ENCODE data around the gene C12orf54. TPM values are rescaled to one million over a fixed set of nuclear protein-coding genes. Genes with fewer than 3 reads are reported as not detected.
A peak's percentile ranks its signal among the peaks of the same experiment; 100 is the strongest.

The C12orf54 gene
- total and polyA plus RNA-seq, 2 of the 8 experiments (the other 6 are each of a cell fraction or from before 2014, with no cell fraction given) = not detected

DNA sequence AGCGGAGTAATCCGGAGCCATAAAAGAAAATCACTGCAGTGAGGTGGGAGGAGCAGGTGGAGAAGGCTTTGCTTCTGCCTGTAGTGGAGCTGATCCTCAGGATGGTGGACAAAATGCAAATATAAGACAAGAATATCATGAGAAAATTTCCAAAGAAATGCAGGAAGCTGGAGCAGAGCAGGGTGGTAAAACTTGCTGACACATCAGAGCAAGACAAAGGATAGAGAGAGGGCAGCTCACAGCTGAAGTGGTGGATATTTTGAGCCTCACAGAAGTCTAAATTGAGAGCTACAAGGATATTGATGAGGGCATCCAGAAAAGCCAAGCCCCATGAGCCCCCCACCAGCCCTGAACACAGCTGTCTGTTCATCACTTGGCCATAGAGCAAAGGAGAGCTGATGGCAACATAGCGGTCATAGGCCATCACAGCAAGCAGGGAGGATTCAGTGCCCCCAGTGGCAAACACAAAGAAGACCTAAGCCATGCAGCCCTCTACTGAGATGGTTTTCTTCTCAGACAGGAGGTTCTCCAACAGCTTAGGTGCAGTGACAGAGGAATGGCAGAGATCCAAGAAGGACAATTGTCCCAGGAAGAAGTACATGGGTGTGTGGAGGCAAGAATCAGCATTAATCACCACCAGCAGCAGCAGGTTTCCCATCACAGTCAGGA is 40.0 kb upstream of the C12orf54 start:
- peaks cover 0 to 4% of the 10 kb centered on the region in 2 experiments; a peak in 1 of 4 replicates for H3K9me3 ChIP-seq (ENCODE audit: insufficient read depth in 2 of 2, low read depth in 1 of 2, low read length in 1 of 2)
- no peak overlapping the region for H3K27ac ChIP-seq (ENCODE audit: low read depth, low read length)
- no peaks in the 10 kb centered on the region for H3K27me3 ChIP-seq (replicated peaks in 1 of 4; ENCODE audit: control insufficient read depth in 3 of 4, extremely low read depth in 1 of 4, insufficient read depth in 3 of 4, low read length in 3 of 4)
- no peaks in the 10 kb centered on the region for H4K20me1 ChIP-seq (replicated peaks in 1 of 2; ENCODE audit: control insufficient read depth in 1 of 2, insufficient read depth in 2 of 2, low read length in 2 of 2)
- H3K79me1 ChIP-seq (ENCODE audit: low read depth, low read length) = no peaks in the 10 kb centered on the region
- no peaks in the 10 kb centered on the region for H3K79me2 ChIP-seq (ENCODE audit: control insufficient read depth in 1 of 2, insufficient read depth in 2 of 2, low read length in 2 of 2)
- H2AFZ ChIP-seq (ENCODE audit: low read length) = 0 out of 2 replicates have a peak overlapping the region, but pooled peaks have one; percentile 72
- no peak overlapping the region for H3K18ac ChIP-seq (ENCODE audit: extremely low read depth, low read length)
- H4K5ac ChIP-seq (ENCODE audit: insufficient read length, low read depth, low read length) = no peak overlapping the region
- WGBS, 2 experiments (ENCODE audit: extremely low coverage in 1 of 2, insufficient coverage in 1 of 2, insufficient read length in 1 of 2, insufficient replicate concordance in 2 of 2, low coverage in 1 of 2, low lambda C conversion rate in 2 of 2, missing lambda C conversion rate in 1 of 2) = 79% methylated on average over 3 of the region's 3 CpGs; no CpG with 5 or more reads in 1 of the 2 experiments
- TF ChIP-seq ZNF274 (IDR thresholded peaks at IDR 0.05; ENCODE audit: borderline replicate concordance, extremely low read depth, low read length) (no peak), KDM4A (IDR thresholded peaks at IDR 0.05; ENCODE audit: low read depth, low read length, severe bottlenecking) (no peak), CHD2 (IDR thresholded peaks at IDR 0.05; ENCODE audit: low read length) (no peak), RAD21 (IDR thresholded peaks at IDR 0.05 in 1 of 2, conservative IDR thresholded peaks at IDR 0.05 in 1 of 2; ENCODE audit: low read depth in 2 of 2, low read length in 2 of 2) (peak in 1 of 2 experiments; percentile 14; a peak in 2 of 4 replicates), BCL11A (IDR thresholded peaks at IDR 0.05; ENCODE audit: low read depth in 2 of 2, low read length in 2 of 2) (no peak)
- TF ChIP-seq, protein P1, sequence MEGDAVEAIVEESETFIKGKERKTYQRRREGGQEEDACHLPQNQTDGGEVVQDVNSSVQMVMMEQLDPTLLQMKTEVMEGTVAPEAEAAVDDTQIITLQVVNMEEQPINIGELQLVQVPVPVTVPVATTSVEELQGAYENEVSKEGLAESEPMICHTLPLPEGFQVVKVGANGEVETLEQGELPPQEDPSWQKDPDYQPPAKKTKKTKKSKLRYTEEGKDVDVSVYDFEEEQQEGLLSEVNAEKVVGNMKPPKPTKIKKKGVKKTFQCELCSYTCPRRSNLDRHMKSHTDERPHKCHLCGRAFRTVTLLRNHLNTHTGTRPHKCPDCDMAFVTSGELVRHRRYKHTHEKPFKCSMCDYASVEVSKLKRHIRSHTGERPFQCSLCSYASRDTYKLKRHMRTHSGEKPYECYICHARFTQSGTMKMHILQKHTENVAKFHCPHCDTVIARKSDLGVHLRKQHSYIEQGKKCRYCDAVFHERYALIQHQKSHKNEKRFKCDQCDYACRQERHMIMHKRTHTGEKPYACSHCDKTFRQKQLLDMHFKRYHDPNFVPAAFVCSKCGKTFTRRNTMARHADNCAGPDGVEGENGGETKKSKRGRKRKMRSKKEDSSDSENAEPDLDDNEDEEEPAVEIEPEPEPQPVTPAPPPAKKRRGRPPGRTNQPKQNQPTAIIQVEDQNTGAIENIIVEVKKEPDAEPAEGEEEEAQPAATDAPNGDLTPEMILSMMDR (IDR thresholded peaks at IDR 0.05; ENCODE audit: control extremely low read depth in 1 of 3, insufficient read depth in 1 of 3, low read depth in 1 of 3, low read length in 3 of 3) = peak; percentile 35 to 44 (median 37)
- no peak overlapping the region for H3K4me2 ChIP-seq (ENCODE audit: insufficient read depth in 1 of 2, low read depth in 2 of 2, low read length in 2 of 2)
- FAIRE-seq (no peak), DNase-seq (ENCODE audit: low read depth in 1 of 2, low spot score in 2 of 2) (no peak)
- H3K23ac ChIP-seq (ENCODE audit: insufficient read length) = no peak overlapping the region
- no peak overlapping the region for H2BK5ac ChIP-seq (ENCODE audit: low read depth, low read length)
- H3K23me2 ChIP-seq (ENCODE audit: low read depth, low read length) = no peaks in the 10 kb centered on the region
- H2BK120ac ChIP-seq (replicated peaks; ENCODE audit: low read depth, low read length) = no peak overlapping the region
- POLR2A ChIA-PET (ENCODE audit: partially characterized antibody) = no interaction called here
- H3K36me3 ChIP-seq (ENCODE audit: control insufficient read depth in 2 of 4, insufficient read depth in 4 of 4, low read length in 3 of 4) = no peaks in the 10 kb centered on the region
- no peak overlapping the region for H3K56ac ChIP-seq (replicated peaks; ENCODE audit: insufficient read length, low read depth, low read length)
- H3K4ac ChIP-seq (replicated peaks; ENCODE audit: insufficient read length, low read depth, low read length) = no peak overlapping the region
- H2BK20ac ChIP-seq (ENCODE audit: low read length) = no peak overlapping the region
- no peak overlapping the region for H4K8ac ChIP-seq (ENCODE audit: extremely low read depth, insufficient read depth, low read length)
- H3K4me3 ChIP-seq (ENCODE audit: extremely low read depth in 1 of 4, insufficient read depth in 2 of 4, low read depth in 3 of 4, low read length in 4 of 4) = no peak overlapping the region
- H3K14ac ChIP-seq (ENCODE audit: insufficient read length) = no peak overlapping the region
- no peak overlapping the region for H4K91ac ChIP-seq (replicated peaks; ENCODE audit: insufficient read length, low read length)
- no peak overlapping the region for H2BK15ac ChIP-seq (ENCODE audit: low read length)
- no peak overlapping the region for H2BK12ac ChIP-seq (ENCODE audit: low read depth, low read length)
- H2AK5ac ChIP-seq (ENCODE audit: low read depth, low read length) = no peak overlapping the region
- H3K9ac ChIP-seq (replicated peaks in 1 of 4; ENCODE audit: extremely low read depth in 1 of 4, low read depth in 3 of 4, low read length in 3 of 4) = no peak overlapping the region
- peaks cover 0 to 4% (median 0%) of the 10 kb centered on the region in 4 experiments; a peak in 2 of 7 replicates for H3K4me1 ChIP-seq (replicated peaks in 1 of 4; ENCODE audit: control insufficient read depth in 3 of 4, insufficient read depth in 4 of 4, low read length in 3 of 4)
- CTCF ChIA-PET (ENCODE audit: partially characterized antibody) = interaction anchor here (0.8 to 1.5 kb wide), 2 partner anchors 13 to 155 kb away, joined by 3 to 5 read pairs; no protein-coding TSS in a partner anchor
